Activated T-cell treated with anti-CD3 and anti-CD28 coated beads for 4 hours (primary cell): Measurements from ENCODE around the gene MAP4.
"Not testable (repeated sequence)": the region's sequence is repeated elsewhere in the genome, so short reads cannot be mapped to it uniquely, and the experiment has no call there.

Experiments used
- DNase-seq: peaks from one replicate; pipeline ENCODE4 v3.0.0-alpha.2; 2020

Gene MAP4

GRCh38 chr3:47890828-47891612, 125.2 kb downstream of the MAP4 start:
- no peak for DNase-seq

DNA sequence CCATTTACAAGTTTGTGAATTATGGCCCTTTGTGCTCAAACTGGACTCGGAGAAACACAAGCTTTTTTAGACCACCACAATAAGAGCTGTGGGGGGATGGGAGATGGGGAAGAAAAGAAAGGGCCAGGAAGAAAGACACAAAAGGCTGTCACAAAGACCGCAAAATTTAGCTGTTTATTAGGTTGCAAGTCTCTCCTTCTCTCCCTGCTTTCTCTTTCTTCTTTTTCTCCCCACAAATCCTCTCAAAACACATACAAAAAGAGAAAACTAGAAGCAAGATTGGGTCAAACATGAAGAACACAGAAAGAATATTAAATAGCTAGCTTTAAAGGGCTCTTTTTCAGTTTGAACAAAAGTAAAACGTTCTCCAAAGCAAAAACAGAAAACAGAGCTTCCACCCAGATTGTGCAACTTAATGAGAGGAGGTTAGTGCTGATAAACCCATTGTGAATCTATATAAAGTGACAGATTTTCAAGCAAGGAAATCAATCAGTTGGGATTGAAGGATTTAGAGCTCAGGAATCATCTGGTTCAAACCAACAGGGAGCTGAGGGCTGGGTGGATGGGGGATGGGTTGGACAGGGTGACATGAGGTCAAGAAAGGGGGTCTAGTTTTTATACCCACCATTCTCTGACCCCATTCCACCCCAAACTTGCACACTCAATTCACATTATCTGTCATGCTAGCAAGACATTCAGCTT, 125.9 kb downstream of the MAP4 start:
- DNase-seq = no peak

- DNase-seq = no peak
These were observed 127.0 kb downstream of the MAP4 start for GRCh38 chr3:47888986-47889757.

GRCh38 chr3:47887991-47888390, 128.2 kb downstream of the MAP4 start:
- not testable (repeated sequence) for DNase-seq

- no peak for DNase-seq
These were observed 131.0 kb downstream of the MAP4 start for GRCh38 chr3:47885168-47885567.

DNA sequence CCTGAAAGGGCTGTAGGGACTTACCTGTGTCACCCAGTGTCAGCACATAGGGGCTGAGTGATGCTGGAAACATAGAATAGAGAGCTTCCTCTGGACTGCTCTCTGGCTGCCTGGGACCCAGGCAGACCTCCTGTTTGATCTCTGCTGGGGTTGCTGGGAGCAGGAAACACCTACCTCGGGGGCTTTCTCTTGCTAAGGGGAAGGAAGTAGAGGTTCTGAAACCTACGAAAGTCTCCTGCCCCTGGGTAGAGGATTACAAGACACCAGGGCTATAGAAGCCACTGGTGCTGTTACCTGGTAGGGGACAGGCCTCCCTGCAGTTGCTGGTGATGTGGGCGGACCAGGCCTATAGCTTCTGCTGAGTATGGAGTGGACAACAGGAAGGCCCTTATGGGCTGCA, 131.6 kb downstream of the MAP4 start:
- DNase-seq = no peak

- DNase-seq = no peak
These were observed 133.9 kb downstream of the MAP4 start for GRCh38 chr3:47882338-47882737.

GRCh38 chr3:47877719-47878118, 138.5 kb downstream of the MAP4 start:
- no peak for DNase-seq

DNA sequence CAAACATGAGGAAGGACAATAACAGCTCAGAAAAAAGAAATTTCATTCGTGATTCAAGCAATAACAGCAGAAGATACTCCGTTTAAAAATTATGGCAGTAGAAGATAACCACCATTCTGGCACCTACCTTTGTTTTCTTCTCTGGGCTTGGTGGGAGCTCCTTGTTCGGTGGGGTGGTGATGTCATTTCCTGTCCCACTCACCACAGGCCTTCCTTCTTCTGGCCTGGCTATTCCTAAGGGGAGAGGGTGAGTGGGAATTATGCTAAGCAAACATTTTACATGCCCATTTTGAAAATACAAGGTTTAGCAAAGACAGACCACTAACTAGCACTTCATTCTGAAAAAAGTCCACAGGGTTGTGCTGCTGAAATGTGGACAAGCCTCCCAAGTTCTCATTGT, 138.9 kb downstream of the MAP4 start:
- DNase-seq = no peak

DNA sequence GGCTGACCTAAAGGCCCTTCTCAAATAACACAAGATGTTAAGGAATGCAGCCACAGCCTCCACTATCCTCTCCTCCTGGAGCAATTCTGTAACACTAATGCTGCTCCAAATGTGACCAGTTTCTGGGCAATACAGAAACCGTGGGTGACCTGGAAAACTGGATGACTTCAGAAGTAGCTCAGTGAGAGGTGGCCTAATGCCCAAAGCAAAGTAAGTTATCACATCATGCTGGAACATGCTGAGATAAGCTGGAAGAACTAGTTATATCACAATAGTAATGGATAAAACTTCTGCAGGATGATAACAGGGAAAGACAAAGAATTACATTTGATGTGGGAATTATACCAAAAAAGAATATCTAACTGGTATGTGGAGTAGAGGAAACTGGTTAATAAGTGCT, 141.3 kb downstream of the MAP4 start:
- no peak for DNase-seq

DNA sequence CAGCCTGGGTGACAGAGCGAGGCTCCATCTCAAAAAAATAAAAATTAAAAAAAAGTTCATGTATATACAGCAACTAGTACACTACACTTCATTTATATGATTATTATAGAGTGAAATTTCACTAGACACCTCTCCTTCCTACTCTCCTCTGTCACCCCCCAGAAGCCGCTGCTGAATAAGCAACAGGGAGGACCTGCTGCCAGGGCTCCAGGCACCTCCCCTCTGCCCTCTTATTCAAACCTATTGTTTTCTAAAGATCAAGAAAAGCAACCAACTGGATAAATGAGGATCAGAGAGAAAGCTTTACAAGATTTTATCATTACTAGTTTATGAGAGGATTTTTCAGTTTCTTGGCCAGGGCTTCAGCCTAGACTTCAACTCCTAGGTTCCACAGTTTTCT, 141.8 kb downstream of the MAP4 start:
- no peak for DNase-seq

DNA sequence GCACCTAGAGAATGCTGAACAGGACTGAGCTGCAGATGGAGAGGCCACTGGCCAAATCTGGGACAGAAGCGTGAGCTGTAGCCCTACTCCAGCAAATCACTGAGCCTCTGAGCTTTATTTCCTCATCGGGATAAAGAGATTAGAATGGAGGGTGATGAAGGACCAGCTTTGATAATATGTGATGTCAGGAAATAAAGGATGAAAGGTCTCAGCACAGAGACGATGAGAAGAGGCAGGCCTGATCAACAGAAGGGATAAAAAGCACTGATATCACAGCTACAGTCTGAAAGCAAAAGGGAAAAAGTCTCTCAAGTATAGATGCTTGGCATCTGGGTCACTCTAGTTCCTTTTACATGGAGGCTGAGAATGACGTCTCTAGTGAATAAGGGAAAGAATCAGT, 143.3 kb downstream of the MAP4 start:
- no peak for DNase-seq

DNA sequence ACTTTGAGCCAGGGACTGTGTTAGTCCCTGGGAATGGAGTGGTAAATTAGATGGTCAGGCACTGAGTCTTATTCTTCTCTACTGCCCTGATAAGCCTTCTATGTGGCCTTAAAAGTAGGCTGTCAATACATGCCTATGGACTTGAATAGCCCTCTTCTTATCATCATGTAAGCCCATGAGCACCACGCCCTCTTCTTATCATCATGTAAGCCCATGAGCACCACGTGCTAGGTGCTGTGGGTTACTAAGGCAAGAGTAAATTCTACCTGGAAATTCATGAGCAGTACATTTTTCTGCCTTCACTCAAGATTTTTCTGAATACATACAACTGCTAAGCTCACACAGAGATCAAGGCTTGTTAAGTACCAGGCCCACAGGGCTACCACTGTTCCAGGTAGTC, 144.8 kb downstream of the MAP4 start:
- DNase-seq = no peak

- no peak for DNase-seq
These were observed 145.4 kb downstream of the MAP4 start for GRCh38 chr3:47870702-47871260.

DNA sequence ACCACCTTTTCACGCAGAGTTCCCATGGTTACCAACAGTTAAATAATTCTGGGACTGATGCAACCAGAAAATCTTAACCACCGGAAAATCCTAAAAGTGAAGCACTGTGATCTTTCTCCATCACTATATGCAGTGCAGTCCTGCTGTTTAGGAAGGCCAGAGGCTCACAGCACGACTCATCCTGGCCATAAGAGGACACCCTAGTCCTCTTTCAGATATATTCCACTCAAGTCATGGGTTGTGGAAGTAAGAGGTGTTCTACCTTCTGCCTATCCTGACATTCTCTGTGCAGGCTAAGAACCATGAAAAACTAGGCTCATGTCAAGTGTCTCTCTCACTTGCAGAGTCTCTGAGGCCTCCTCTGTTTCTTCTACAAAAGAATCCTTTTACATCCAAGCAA, 146.1 kb downstream of the MAP4 start:
- no peak for DNase-seq

GRCh38 chr3:47868306-47868705, 147.9 kb downstream of the MAP4 start:
- no peak for DNase-seq

DNA sequence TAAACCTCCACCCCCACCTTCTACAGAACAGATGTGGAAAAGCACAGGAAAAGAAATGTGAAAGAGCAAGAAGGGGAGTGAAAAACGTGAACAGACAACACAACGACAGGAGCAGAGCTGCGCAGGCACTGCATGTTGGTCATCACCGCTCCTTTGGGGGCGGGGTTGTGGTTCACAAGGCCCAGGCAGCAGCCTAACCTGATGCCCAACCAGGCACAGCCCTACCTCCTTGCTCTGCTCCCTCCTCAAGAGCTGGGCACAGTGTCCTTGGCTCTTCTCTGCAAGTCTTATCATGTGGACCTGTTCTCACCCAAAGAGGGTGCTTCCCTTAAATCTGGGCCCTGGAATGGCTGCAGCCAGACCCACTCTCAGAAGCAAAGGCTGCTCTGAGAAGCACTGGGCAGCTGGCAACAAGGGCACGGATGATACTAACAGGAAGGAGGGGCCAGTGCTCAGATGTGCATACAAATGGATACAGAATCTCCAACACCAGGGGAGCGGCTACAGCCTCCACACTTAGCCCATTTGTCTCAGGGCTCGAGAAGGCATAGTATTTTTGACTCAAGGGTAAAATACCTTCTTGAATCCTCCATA, 148.7 kb downstream of the MAP4 start:
- no peak for DNase-seq

- DNase-seq = no peak
These were observed 151.0 kb downstream of the MAP4 start for GRCh38 chr3:47865192-47865591.

GRCh38 chr3:47863391-47864128, 152.7 kb downstream of the MAP4 start:
- no peak for DNase-seq

DNA sequence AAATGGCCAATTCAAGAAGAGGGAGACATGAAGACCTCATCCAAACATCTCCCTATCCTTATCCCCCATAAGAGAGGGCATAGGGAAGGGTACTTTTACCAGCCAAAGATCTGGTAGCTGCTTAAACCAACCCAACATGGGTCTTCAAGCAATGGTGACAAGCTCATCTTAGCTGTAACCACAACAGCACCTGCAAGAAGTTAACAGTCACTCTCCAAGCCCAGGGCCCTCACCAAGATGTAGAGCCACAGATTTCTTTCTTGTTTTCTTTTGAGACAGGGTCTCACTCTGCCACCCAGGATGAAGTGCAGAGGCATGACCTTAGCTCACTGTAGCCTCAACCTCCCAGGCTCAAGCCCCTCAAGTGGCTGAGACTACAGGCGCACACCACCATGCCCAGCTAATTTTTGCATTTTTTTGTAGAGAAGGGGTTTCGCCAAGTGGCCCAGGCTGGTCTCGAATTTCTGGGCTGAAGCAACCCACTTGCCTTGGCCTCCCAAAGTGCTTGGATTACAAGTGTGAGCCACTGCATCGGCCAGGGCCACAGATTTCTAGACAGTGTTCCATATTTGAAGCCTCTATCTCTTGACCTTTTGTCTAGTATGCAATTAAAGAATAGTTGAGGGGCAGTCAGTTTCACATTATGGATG, 156.1 kb downstream of the MAP4 start:
- no peak for DNase-seq

GRCh38 chr3:47857151-47857550, 159.1 kb downstream of the MAP4 start:
- no peak for DNase-seq

- DNase-seq = no peak
These were observed 159.5 kb downstream of the MAP4 start for GRCh38 chr3:47856669-47857068.
